RWPE2 (cell line): Measurements from ENCODE around the gene KRTAP10-12.
"Not testable (repeated sequence)": the region's sequence is repeated elsewhere in the genome, so short reads cannot be mapped to it uniquely, and the experiment has no call there.

Experiments
- ATAC-seq: fragments of 200-7000 bp; cut with Tn5 transposase; 3 replicates; pipeline ENCODE4 v1.9.1; 2021; ENCODE audit warnings: low read depth
- DNase-seq: peaks from one replicate; pipeline ENCODE4 v3.0.0-alpha.2; 2020; ENCODE audit warnings: low spot score
- H3K27ac ChIP-seq: fragments of 450-650 bp; 2 replicates; pipeline ENCODE4 v1.5.1; 2017; ENCODE audit warnings: mild to moderate bottlenecking; ENCODE audit not compliant: poor library complexity, severe bottlenecking
- H3K27me3 ChIP-seq: fragments of 250-450 bp; sonication (Bioruptor Pico); 2 replicates; pipeline ENCODE4 v1.5.1; 2021; ENCODE audit warnings: mild to moderate bottlenecking, moderate library complexity; ENCODE audit not compliant: insufficient read depth, poor library complexity, severe bottlenecking
- H3K36me3 ChIP-seq: fragments of 250-450 bp; sonication (Bioruptor Pico); 2 replicates; pipeline ENCODE4 v1.5.1; 2020; ENCODE audit warnings: low read depth, mild to moderate bottlenecking, moderate library complexity
- H3K4me1 ChIP-seq: fragments of 250-450 bp; sonication (Bioruptor Pico); 2 replicates; pipeline ENCODE4 v1.5.1; 2021; ENCODE audit warnings: mild to moderate bottlenecking, moderate library complexity; ENCODE audit not compliant: insufficient read depth, poor library complexity, severe bottlenecking
- H3K4me3 ChIP-seq: fragments of 250-450 bp; sonication (Bioruptor Pico); 2 replicates; pipeline ENCODE4 v1.5.1; 2021; ENCODE audit warnings: mild to moderate bottlenecking, moderate library complexity; ENCODE audit not compliant: severe bottlenecking
- H3K9me3 ChIP-seq: fragments of 250-450 bp; sonication (Bioruptor Pico); 2 replicates; pipeline ENCODE4 v1.5.1; 2021; ENCODE audit warnings: mild to moderate bottlenecking, moderate library complexity; ENCODE audit not compliant: severe bottlenecking
- TF ChIP-seq, protein P1 (sequence below): fragments of 450-650 bp; IDR thresholded peaks from one replicate; pipeline ENCODE4 v1.5.1; 2017; ENCODE audit warnings: mild to moderate bottlenecking, moderate library complexity; ENCODE audit not compliant: poor library complexity, severe bottlenecking

The KRTAP10-12 gene

GRCh38 chr21:44686000-44686781 is 10.8 kb upstream of the KRTAP10-12 start:
- no peak for DNase-seq
- ATAC-seq, result no peak
- Histone ChIP-seq H3K4me1 (no peaks in the 10 kb centered on the region), H3K4me3 (no peak overlapping the region), H3K36me3 (no peaks in the 10 kb centered on the region), H3K9me3 (no peaks in the 10 kb centered on the region), H3K27me3 (peaks cover 14% of the 10 kb centered on the region), H3K27ac (no peak overlapping the region)
- TF ChIP-seq, protein P1, sequence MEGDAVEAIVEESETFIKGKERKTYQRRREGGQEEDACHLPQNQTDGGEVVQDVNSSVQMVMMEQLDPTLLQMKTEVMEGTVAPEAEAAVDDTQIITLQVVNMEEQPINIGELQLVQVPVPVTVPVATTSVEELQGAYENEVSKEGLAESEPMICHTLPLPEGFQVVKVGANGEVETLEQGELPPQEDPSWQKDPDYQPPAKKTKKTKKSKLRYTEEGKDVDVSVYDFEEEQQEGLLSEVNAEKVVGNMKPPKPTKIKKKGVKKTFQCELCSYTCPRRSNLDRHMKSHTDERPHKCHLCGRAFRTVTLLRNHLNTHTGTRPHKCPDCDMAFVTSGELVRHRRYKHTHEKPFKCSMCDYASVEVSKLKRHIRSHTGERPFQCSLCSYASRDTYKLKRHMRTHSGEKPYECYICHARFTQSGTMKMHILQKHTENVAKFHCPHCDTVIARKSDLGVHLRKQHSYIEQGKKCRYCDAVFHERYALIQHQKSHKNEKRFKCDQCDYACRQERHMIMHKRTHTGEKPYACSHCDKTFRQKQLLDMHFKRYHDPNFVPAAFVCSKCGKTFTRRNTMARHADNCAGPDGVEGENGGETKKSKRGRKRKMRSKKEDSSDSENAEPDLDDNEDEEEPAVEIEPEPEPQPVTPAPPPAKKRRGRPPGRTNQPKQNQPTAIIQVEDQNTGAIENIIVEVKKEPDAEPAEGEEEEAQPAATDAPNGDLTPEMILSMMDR, result no peak

- Histone ChIP-seq H3K4me1 (no peaks in the 10 kb centered on the region), H3K27me3 (peaks cover 17% of the 10 kb centered on the region), H3K4me3 (no peak overlapping the region), H3K27ac (no peak overlapping the region), H3K9me3 (no peaks in the 10 kb centered on the region), H3K36me3 (no peaks in the 10 kb centered on the region)
- no peak for DNase-seq
- no peak for ATAC-seq
- TF ChIP-seq, protein P1, result no peak
Observed at GRCh38 chr21:44686843-44687561, 10.0 kb upstream of the KRTAP10-12 start.

DNA sequence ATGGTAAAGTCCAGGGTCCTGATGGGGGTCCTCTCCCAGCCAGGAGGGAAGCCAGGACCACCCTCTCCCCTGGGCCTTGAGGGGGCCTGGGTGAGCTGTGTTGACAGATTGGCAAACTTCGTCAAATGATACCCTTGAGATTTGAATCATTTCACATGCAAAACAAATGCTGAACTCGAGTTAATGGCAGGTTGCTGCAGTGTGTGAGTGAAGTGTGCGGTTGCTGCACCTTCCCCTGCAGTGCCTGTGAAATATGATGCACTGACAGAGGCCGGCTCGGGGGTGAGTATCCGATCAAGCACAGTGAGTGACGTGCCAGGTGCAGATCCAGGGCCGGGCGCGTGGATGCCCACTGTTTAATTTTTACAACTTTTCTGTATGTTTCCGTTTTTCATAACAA is 9.3 kb upstream of the KRTAP10-12 start:
- peaks cover 24% of the 10 kb centered on the region for H3K27me3 ChIP-seq
- H3K9me3 ChIP-seq, result peaks cover under 1% of the 10 kb centered on the region
- H3K27ac ChIP-seq, result no peak overlapping the region
- TF ChIP-seq, protein P1, result no peak
- no peaks in the 10 kb centered on the region for H3K4me1 ChIP-seq
- no peak overlapping the region for H3K4me3 ChIP-seq
- DNase-seq, result no peak
- H3K36me3 ChIP-seq, result no peaks in the 10 kb centered on the region
- no peak for ATAC-seq

DNA sequence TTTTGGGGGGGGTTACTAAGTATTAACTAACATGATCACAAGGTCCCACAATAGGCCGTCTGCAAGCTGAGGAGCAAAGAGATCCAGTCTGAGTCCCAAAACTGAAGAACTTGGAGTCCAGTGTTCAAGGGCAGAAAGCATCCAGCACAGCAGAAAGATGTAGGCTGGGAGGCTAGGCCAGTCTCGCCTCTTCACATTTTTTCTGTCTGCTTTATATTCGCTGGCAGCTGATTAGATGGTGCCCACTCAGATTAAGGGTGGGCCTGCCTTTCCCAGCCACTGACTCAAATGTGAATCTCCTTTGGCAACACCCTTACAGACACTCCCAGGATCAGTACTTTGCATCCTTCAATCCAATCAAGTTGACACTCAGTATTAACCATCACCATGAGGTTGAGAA is 7.2 kb upstream of the KRTAP10-12 start:
- H3K36me3 ChIP-seq, H3K4me3 ChIP-seq, DNase-seq, ATAC-seq, H3K27ac ChIP-seq, H3K9me3 ChIP-seq, H3K4me1 ChIP-seq: not testable (repeated sequence)
- H3K27me3 ChIP-seq, result peaks cover 24% of the 10 kb centered on the region

GRCh38 chr21:44691686-44692085 is 5.3 kb upstream of the KRTAP10-12 start:
- DNase-seq (no peak), ATAC-seq (no peak)
- TF ChIP-seq, protein P1, result no peak
- H3K9me3 ChIP-seq, result peaks cover 8% of the 10 kb centered on the region
- no peaks in the 10 kb centered on the region for H3K36me3 ChIP-seq
- H3K4me1 ChIP-seq, result no peaks in the 10 kb centered on the region
- H3K27ac ChIP-seq, result no peak overlapping the region
- no peak overlapping the region for H3K4me3 ChIP-seq
- peaks cover 24% of the 10 kb centered on the region for H3K27me3 ChIP-seq
